ENCODE results near the gene MLC1.

MLC1 gene

GRCh38 chr22:50111056-50111455 lies 25.8 kb upstream of the MLC1 start:
- Histone ChIP-seq H3K14ac (ENCODE audit: low read length in 2 of 2) (no peak overlapping the region), H3K36me3 (ENCODE audit: control insufficient read depth in 1 of 2, insufficient read depth in 2 of 2, low read depth in 1 of 2, low read length in 2 of 2) (no peaks in the 10 kb centered on the region), H2AFZ (ENCODE audit: low read depth, low read length) (no peak overlapping the region), H2BK5ac (ENCODE audit: low read depth, low read length, poor library complexity, severe bottlenecking) (no peak overlapping the region), H3K4me2 (ENCODE audit: low read length, poor library complexity, severe bottlenecking) (no peak overlapping the region), H4K8ac (ENCODE audit: low read length) (no peak overlapping the region), H3K79me1 (replicated peaks; ENCODE audit: low read length, poor library complexity, severe bottlenecking) (no peaks in the 10 kb centered on the region), H2BK120ac (ENCODE audit: low read depth, low read length) (no peak overlapping the region), H3K9ac (ENCODE audit: low read length) (no peak overlapping the region), H4K91ac (ENCODE audit: low read length) (no peak overlapping the region), H3K4me1 (ENCODE audit: control insufficient read depth, insufficient read depth, low read depth, low read length) (peaks cover 19% of the 10 kb centered on the region), H3K27ac (ENCODE audit: low read length, poor library complexity, severe bottlenecking) (no peak overlapping the region), H3K18ac (ENCODE audit: low read depth in 1 of 2, low read length in 2 of 2) (no peak overlapping the region), H3K9me3 (ENCODE audit: control insufficient read depth, low read length) (no peaks in the 10 kb centered on the region), H2BK12ac (ENCODE audit: low read length in 2 of 2) (peak overlapping the region in 1 of 2 experiments; percentile 1), H2AK5ac (ENCODE audit: low read length, severe bottlenecking) (no peak overlapping the region), H3K4ac (ENCODE audit: low read depth in 1 of 2, low read length in 2 of 2) (no peak overlapping the region), H3K4me3 (ENCODE audit: insufficient read depth in 1 of 2, low read depth in 1 of 2, low read length in 2 of 2) (no peak overlapping the region), H3K23ac (ENCODE audit: low read length in 2 of 2) (no peak overlapping the region), H2BK15ac (ENCODE audit: low read depth, poor library complexity, severe bottlenecking) (peak overlapping the region; percentile 12), H3K27me3 (ENCODE audit: control insufficient read depth in 1 of 2, insufficient read depth in 1 of 2, low read length in 2 of 2) (peaks cover 4 to 14% of the 10 kb centered on the region in 2 experiments)
- DNase-seq = no peak
- WGBS = 100% methylated on average over 1 of the region's 1 CpG

- Histone ChIP-seq H2AFZ (ENCODE audit: low read depth, low read length) (no peak overlapping the region), H3K4me2 (ENCODE audit: low read length, poor library complexity, severe bottlenecking) (no peak overlapping the region), H3K14ac (ENCODE audit: low read length in 2 of 2) (no peak overlapping the region), H3K36me3 (ENCODE audit: control insufficient read depth in 1 of 2, insufficient read depth in 2 of 2, low read depth in 1 of 2, low read length in 2 of 2) (no peaks in the 10 kb centered on the region), H2BK5ac (ENCODE audit: low read depth, low read length, poor library complexity, severe bottlenecking) (no peak overlapping the region), H3K27ac (ENCODE audit: low read length, poor library complexity, severe bottlenecking) (no peak overlapping the region), H3K18ac (ENCODE audit: low read depth in 1 of 2, low read length in 2 of 2) (no peak overlapping the region), H3K27me3 (ENCODE audit: control insufficient read depth in 1 of 2, insufficient read depth in 1 of 2, low read length in 2 of 2) (peaks cover 8 to 21% of the 10 kb centered on the region in 2 experiments), H4K8ac (ENCODE audit: low read length) (no peak overlapping the region), H3K4me3 (ENCODE audit: insufficient read depth in 1 of 2, low read depth in 1 of 2, low read length in 2 of 2) (no peak overlapping the region), H3K4me1 (ENCODE audit: control insufficient read depth, insufficient read depth, low read depth, low read length) (peaks cover 8% of the 10 kb centered on the region), H3K23ac (ENCODE audit: low read length in 2 of 2) (no peak overlapping the region), H2BK12ac (ENCODE audit: low read length in 2 of 2) (no peak overlapping the region), H3K79me1 (replicated peaks; ENCODE audit: low read length, poor library complexity, severe bottlenecking) (no peaks in the 10 kb centered on the region), H3K9ac (ENCODE audit: low read length) (no peak overlapping the region), H2AK5ac (ENCODE audit: low read length, severe bottlenecking) (no peak overlapping the region), H4K91ac (ENCODE audit: low read length) (peak overlapping the region; percentile 2), H3K4ac (ENCODE audit: low read depth in 1 of 2, low read length in 2 of 2) (no peak overlapping the region), H3K9me3 (ENCODE audit: control insufficient read depth, low read length) (no peaks in the 10 kb centered on the region), H2BK15ac (ENCODE audit: low read depth, poor library complexity, severe bottlenecking) (no peak overlapping the region), H2BK120ac (ENCODE audit: low read depth, low read length) (no peak overlapping the region)
- no peak for DNase-seq
- 92% methylated on average over 9 of the region's 9 CpGs for WGBS
Measured at GRCh38 chr22:50107529-50107928, 22.3 kb upstream of the MLC1 start.

GRCh38 chr22:50105208-50106100 lies 20.2 kb upstream of the MLC1 start:
- Histone ChIP-seq H4K8ac (ENCODE audit: low read length) (peak overlapping the region; percentile 80), H3K18ac (ENCODE audit: low read depth in 1 of 2, low read length in 2 of 2) (no peak overlapping the region), H2BK5ac (ENCODE audit: low read depth, low read length, poor library complexity, severe bottlenecking) (no peak overlapping the region), H3K4me2 (ENCODE audit: low read length, poor library complexity, severe bottlenecking) (no peak overlapping the region), H2BK120ac (ENCODE audit: low read depth, low read length) (no peak overlapping the region), H3K9me3 (ENCODE audit: control insufficient read depth, low read length) (no peaks in the 10 kb centered on the region), H3K23ac (ENCODE audit: low read length in 2 of 2) (no peak overlapping the region), H3K4me3 (ENCODE audit: insufficient read depth in 1 of 2, low read depth in 1 of 2, low read length in 2 of 2) (peak overlapping the region in 1 of 2 experiments; percentile 7), H3K4me1 (ENCODE audit: control insufficient read depth, insufficient read depth, low read depth, low read length) (no peaks in the 10 kb centered on the region), H2AFZ (ENCODE audit: low read depth, low read length) (no peak overlapping the region), H3K27ac (ENCODE audit: low read length, poor library complexity, severe bottlenecking) (no peak overlapping the region), H3K4ac (ENCODE audit: low read depth in 1 of 2, low read length in 2 of 2) (no peak overlapping the region), H2BK15ac (ENCODE audit: low read depth, poor library complexity, severe bottlenecking) (no peak overlapping the region), H3K79me1 (replicated peaks; ENCODE audit: low read length, poor library complexity, severe bottlenecking) (no peaks in the 10 kb centered on the region), H4K91ac (ENCODE audit: low read length) (no peak overlapping the region), H3K36me3 (ENCODE audit: control insufficient read depth in 1 of 2, insufficient read depth in 2 of 2, low read depth in 1 of 2, low read length in 2 of 2) (no peaks in the 10 kb centered on the region), H3K14ac (ENCODE audit: low read length in 2 of 2) (no peak overlapping the region), H2BK12ac (ENCODE audit: low read length in 2 of 2) (no peak overlapping the region), H3K9ac (ENCODE audit: low read length) (no peak overlapping the region), H2AK5ac (ENCODE audit: low read length, severe bottlenecking) (no peak overlapping the region), H3K27me3 (ENCODE audit: control insufficient read depth in 1 of 2, insufficient read depth in 1 of 2, low read length in 2 of 2) (peaks cover 11 to 22% of the 10 kb centered on the region in 2 experiments)
- WGBS = 81% methylated on average over 8 of the region's 9 CpGs
- peak; percentile 59 for DNase-seq

GRCh38 chr22:50104141-50104544 lies 18.9 kb upstream of the MLC1 start:
- Histone ChIP-seq H3K18ac (ENCODE audit: low read depth in 1 of 2, low read length in 2 of 2) (no peak overlapping the region), H2AFZ (ENCODE audit: low read depth, low read length) (no peak overlapping the region), H3K9me3 (ENCODE audit: control insufficient read depth, low read length) (no peaks in the 10 kb centered on the region), H2BK5ac (ENCODE audit: low read depth, low read length, poor library complexity, severe bottlenecking) (no peak overlapping the region), H3K9ac (ENCODE audit: low read length) (no peak overlapping the region), H3K27ac (ENCODE audit: low read length, poor library complexity, severe bottlenecking) (no peak overlapping the region), H3K4me3 (ENCODE audit: insufficient read depth in 1 of 2, low read depth in 1 of 2, low read length in 2 of 2) (no peak overlapping the region), H2AK5ac (ENCODE audit: low read length, severe bottlenecking) (no peak overlapping the region), H2BK12ac (ENCODE audit: low read length in 2 of 2) (peak overlapping the region in 1 of 2 experiments; percentile 61), H3K27me3 (ENCODE audit: control insufficient read depth in 1 of 2, insufficient read depth in 1 of 2, low read length in 2 of 2) (peaks cover 11 to 25% of the 10 kb centered on the region in 2 experiments), H3K36me3 (ENCODE audit: control insufficient read depth in 1 of 2, insufficient read depth in 2 of 2, low read depth in 1 of 2, low read length in 2 of 2) (no peaks in the 10 kb centered on the region), H2BK15ac (ENCODE audit: low read depth, poor library complexity, severe bottlenecking) (no peak overlapping the region), H2BK120ac (ENCODE audit: low read depth, low read length) (no peak overlapping the region), H4K91ac (ENCODE audit: low read length) (no peak overlapping the region), H3K4ac (ENCODE audit: low read depth in 1 of 2, low read length in 2 of 2) (no peak overlapping the region), H3K14ac (ENCODE audit: low read length in 2 of 2) (no peak overlapping the region), H3K23ac (ENCODE audit: low read length in 2 of 2) (no peak overlapping the region), H3K79me1 (replicated peaks; ENCODE audit: low read length, poor library complexity, severe bottlenecking) (no peaks in the 10 kb centered on the region), H4K8ac (ENCODE audit: low read length) (no peak overlapping the region), H3K4me2 (ENCODE audit: low read length, poor library complexity, severe bottlenecking) (no peak overlapping the region), H3K4me1 (ENCODE audit: control insufficient read depth, insufficient read depth, low read depth, low read length) (no peaks in the 10 kb centered on the region)
- WGBS = 83% methylated on average over 6 of the region's 6 CpGs
- DNase-seq = no peak

Measured in mesenchymal stem cell (in vitro differentiated cells and primary cell).